Suprapubic skin (tissue), 4 donors: ENCODE results near the gene SETD5. TPM values are rescaled to one million over a fixed set of nuclear protein-coding genes. Genes with fewer than 3 reads are reported as not detected.

Experiments used
- DNase-seq, 2 donors: peaks; one replicate each; pipeline ENCODE4 v3.0.0-alpha.2; 2019; ENCODE audit warnings: low spot score in 2 of 2
- H3K27ac ChIP-seq: fragments of 200-600 bp; sonication (generic); one replicate; pipeline ENCODE4 v1.5.1; 2019
- H3K27me3 ChIP-seq: fragments of 200-600 bp; sonication (generic); one replicate; pipeline ENCODE4 v1.5.1; 2019
- H3K36me3 ChIP-seq: fragments of 200-600 bp; sonication (generic); one replicate; pipeline ENCODE4 v1.5.1; 2019
- H3K4me1 ChIP-seq: fragments of 200-600 bp; sonication (generic); one replicate; pipeline ENCODE4 v1.5.1; 2019
- H3K4me3 ChIP-seq: fragments of 200-600 bp; sonication (generic); one replicate; pipeline ENCODE4 v1.5.1; 2019; ENCODE audit warnings: mild to moderate bottlenecking
- H3K9me3 ChIP-seq: fragments of 200-600 bp; sonication (generic); one replicate; pipeline ENCODE4 v1.5.1; 2019
- CTCF ChIP-seq, 2 donors: fragments of 200-600 bp in 1 of 2; fragments of 450-650 bp in 1 of 2; sonication (generic) in 1 of 2; IDR thresholded peaks; one replicate each; pipeline ENCODE4 v1.5.1; 2016 to 2019; ENCODE audit warnings: antibody characterized with exemption in 2 of 2, mild to moderate bottlenecking in 1 of 2, moderate library complexity in 1 of 2
- EP300 ChIP-seq: sonication (generic); formaldehyde crosslinking; IDR thresholded peaks from one replicate; pipeline ENCODE4 v1.6.1; 2017; ENCODE audit warnings: antibody characterized with exemption
- POLR2A ChIP-seq, 2 donors: fragments of 450-650 bp; IDR thresholded peaks; one replicate each; pipeline ENCODE4 v1.6.1; 2017; ENCODE audit warnings: antibody characterized with exemption in 2 of 2, mild to moderate bottlenecking in 2 of 2, moderate library complexity in 2 of 2
- POLR2AphosphoS5 ChIP-seq, 3 donors: sonication (generic); formaldehyde crosslinking; IDR thresholded peaks; one replicate each; pipeline ENCODE4 v1.6.1; 2017; ENCODE audit warnings: antibody characterized with exemption in 3 of 3
- WGBS: methylation state at CpG from one replicate; pipeline ENCODE4 v1.1.5; 2018; 5-methylcytosine and 5-hydroxymethylcytosine counted together
- total RNA-seq, 4 donors: library from RNA; depleted of rRNA; stranded (reverse); fragments of >200 nt; gene quantifications; one replicate each; pipeline ENCODE4 v1.1.0, GENCODE V29; 2016

Gene SETD5
- total RNA-seq, 4 donors from 2014 or later = 72.5 to 272 (median 108) TPM

GRCh38 chr3:9422712-9423424, 25.5 kb downstream of the SETD5 start:
- Histone ChIP-seq H3K27me3 (no peaks in the 10 kb centered on the region), H3K27ac (peak overlapping the region; percentile 82), H3K9me3 (no peaks in the 10 kb centered on the region), H3K36me3 (peaks cover 15% of the 10 kb centered on the region), H3K4me1 (peaks cover 39% of the 10 kb centered on the region), H3K4me3 (no peak overlapping the region)
- DNase-seq = peak in 1 of 2 donors; percentile 89
- TF ChIP-seq POLR2A (IDR thresholded peaks at IDR 0.05) (no peak), CTCF (IDR thresholded peaks at IDR 0.05) (peak; percentile 44 to 58), POLR2AphosphoS5 (IDR thresholded peaks at IDR 0.05) (peak in 2 of 3 donors; percentile 83 to 92)
- WGBS = 13% methylated on average over 5 of the region's 5 CpGs

GRCh38 chr3:9428411-9428810, 31.0 kb downstream of the SETD5 start:
- TF ChIP-seq POLR2A (IDR thresholded peaks at IDR 0.05) = no peak
- TF ChIP-seq CTCF (IDR thresholded peaks at IDR 0.05) = no peak
- TF ChIP-seq POLR2AphosphoS5 (IDR thresholded peaks at IDR 0.05) = no peak
- no peak for TF ChIP-seq EP300
- H3K27me3 ChIP-seq = no peaks in the 10 kb centered on the region
- H3K9me3 ChIP-seq = no peaks in the 10 kb centered on the region
- H3K4me1 ChIP-seq = peaks cover 10% of the 10 kb centered on the region
- no peak overlapping the region for H3K27ac ChIP-seq
- H3K36me3 ChIP-seq = peaks cover 66% of the 10 kb centered on the region
- DNase-seq = no peak
- no peak overlapping the region for H3K4me3 ChIP-seq

GRCh38 chr3:9430733-9431132, 33.3 kb downstream of the SETD5 start:
- Histone ChIP-seq H3K4me3 (no peak overlapping the region), H3K27me3 (no peaks in the 10 kb centered on the region), H3K4me1 (no peaks in the 10 kb centered on the region), H3K27ac (no peak overlapping the region), H3K36me3 (peaks cover 89% of the 10 kb centered on the region), H3K9me3 (no peaks in the 10 kb centered on the region)
- TF ChIP-seq POLR2AphosphoS5 (IDR thresholded peaks at IDR 0.05) = no peak
- no peak for TF ChIP-seq CTCF (IDR thresholded peaks at IDR 0.05)
- TF ChIP-seq EP300 = no peak
- no peak for TF ChIP-seq POLR2A (IDR thresholded peaks at IDR 0.05)
- 94% methylated on average over 3 of the region's 3 CpGs for WGBS
- DNase-seq = no peak

- TF ChIP-seq CTCF (IDR thresholded peaks at IDR 0.05) = no peak
- TF ChIP-seq POLR2AphosphoS5 (IDR thresholded peaks at IDR 0.05) = no peak
- no peak for TF ChIP-seq EP300
- TF ChIP-seq POLR2A (IDR thresholded peaks at IDR 0.05) = no peak
- Histone ChIP-seq H3K27me3 (no peaks in the 10 kb centered on the region), H3K36me3 (peaks cover 98% of the 10 kb centered on the region), H3K4me1 (no peaks in the 10 kb centered on the region), H3K9me3 (no peaks in the 10 kb centered on the region), H3K4me3 (no peak overlapping the region), H3K27ac (no peak overlapping the region)
- DNase-seq = no peak
- WGBS = 91% methylated on average over 15 of the region's 15 CpGs
Observed at GRCh38 chr3:9433627-9434521, 36.5 kb downstream of the SETD5 start.

GRCh38 chr3:9435316-9435715, 37.9 kb downstream of the SETD5 start:
- Histone ChIP-seq H3K4me1 (no peaks in the 10 kb centered on the region), H3K9me3 (no peaks in the 10 kb centered on the region), H3K36me3 (peaks cover 98% of the 10 kb centered on the region), H3K27me3 (no peaks in the 10 kb centered on the region), H3K4me3 (no peak overlapping the region), H3K27ac (no peak overlapping the region)
- no peak for DNase-seq
- TF ChIP-seq EP300 (no peak), POLR2A (IDR thresholded peaks at IDR 0.05) (no peak), CTCF (IDR thresholded peaks at IDR 0.05) (no peak), POLR2AphosphoS5 (IDR thresholded peaks at IDR 0.05) (no peak)
- 93% methylated on average over 3 of the region's 3 CpGs for WGBS
